CD14-positive monocyte (primary cell): ENCODE data around the gene ATP2A1. TPM values are rescaled to one million over a fixed set of nuclear protein-coding genes. Genes with fewer than 3 reads are reported as not detected.

Source experiments
- DNase-seq, 3 donors: peaks; one replicate each; pipeline ENCODE4 v3.0.0-alpha.2; 2011 to 2022
- H2AFZ ChIP-seq: 2 replicates; pipeline ENCODE4 v1.6.0; 2012; ENCODE audit warnings: mild to moderate bottlenecking, low read depth, low read length, inconsistent platforms; ENCODE audit not compliant: insufficient read depth, poor library complexity, severe bottlenecking
- H3K27ac ChIP-seq, 2 donors: 1 replicate in 1 of 2; 2 replicates in 1 of 2; pipeline ENCODE4 v1.5.1; 2012 to 2013; ENCODE audit warnings: low read length in 2 of 2, control low read depth in 1 of 2, inconsistent platforms in 1 of 2, low read depth in 1 of 2, mild to moderate bottlenecking in 1 of 2
- H3K27me3 ChIP-seq, 2 donors: one replicate each; pipeline versions ENCODE4 v1.6.0 to v1.6.1; 2011 to 2013; ENCODE audit warnings: low read length in 2 of 2; ENCODE audit not compliant: control insufficient read depth in 2 of 2, insufficient read depth in 2 of 2
- H3K36me3 ChIP-seq, 2 donors: replicated peaks in 1 of 2; 1 replicate in 1 of 2; 2 replicates in 1 of 2; pipeline versions ENCODE4 v1.5.1 to v1.6.1; 2012 to 2013; ENCODE audit warnings: low read length in 2 of 2, control low read depth in 1 of 2, inconsistent platforms in 1 of 2, mild to moderate bottlenecking in 1 of 2; ENCODE audit not compliant: insufficient read depth in 2 of 2, control insufficient read depth in 1 of 2
- H3K4me1 ChIP-seq, 2 donors: 1 replicate in 1 of 2; 2 replicates in 1 of 2; pipeline versions ENCODE4 v1.5.1 to v1.6.1; 2012 to 2013; ENCODE audit warnings: low read length in 2 of 2, control low read depth in 1 of 2, inconsistent platforms in 1 of 2, mild to moderate bottlenecking in 1 of 2, moderate library complexity in 1 of 2; ENCODE audit not compliant: insufficient read depth in 2 of 2, control insufficient read depth in 1 of 2
- H3K4me2 ChIP-seq: replicated peaks from 2 replicates; pipeline ENCODE3; 2012; ENCODE audit warnings: low read length, moderate library complexity, mild to moderate bottlenecking; ENCODE audit not compliant: poor library complexity, severe bottlenecking; ENCODE audit errors: extremely low read depth
- H3K4me3 ChIP-seq, 3 experiments: fragments of 200-600 bp in 1 of 3; sonication (generic) in 1 of 3; replicated peaks in 1 of 3; 1 replicate in 2 of 3; 2 replicates in 1 of 3; pipeline ENCODE4 v1.5.1; 2011 to 2013; ENCODE audit warnings: low read length in 3 of 3, mild to moderate bottlenecking in 3 of 3, control low read depth in 2 of 3, low read depth in 2 of 3, inconsistent platforms in 1 of 3, moderate library complexity in 1 of 3
- H3K79me2 ChIP-seq: 2 replicates; pipeline ENCODE4 v1.6.0; 2012; ENCODE audit warnings: mild to moderate bottlenecking, control low read depth, inconsistent platforms, low read length, moderate library complexity; ENCODE audit not compliant: insufficient read depth
- H3K9ac ChIP-seq: 2 replicates; pipeline ENCODE4 v1.6.0; 2017; ENCODE audit warnings: low read length, mild to moderate bottlenecking; ENCODE audit not compliant: insufficient read depth, poor library complexity, severe bottlenecking
- H3K9me3 ChIP-seq, 2 donors: replicated peaks in 1 of 2; 1 replicate in 1 of 2; 2 replicates in 1 of 2; pipeline versions ENCODE4 v1.5.1 to v1.6.1; 2012 to 2013; ENCODE audit warnings: low read length in 2 of 2, control low read depth in 1 of 2; ENCODE audit not compliant: control insufficient read depth in 1 of 2, insufficient read depth in 1 of 2
- H4K20me1 ChIP-seq: 2 replicates; pipeline ENCODE4 v1.6.0; 2012; ENCODE audit warnings: mild to moderate bottlenecking, low read length, control low read depth, moderate library complexity; ENCODE audit not compliant: insufficient read depth
- H3K27ac Mint-ChIP-seq, 7 donors: one replicate each; pipeline ENCODE4 v1.8.0; 2020; ENCODE audit warnings: mild to moderate bottlenecking in 7 of 7, mixed read lengths in 7 of 7, moderate library complexity in 6 of 7, inconsistent platforms in 2 of 7
- H3K27me3 Mint-ChIP-seq, 3 donors: one replicate each; pipeline ENCODE4 v1.8.0; 2021 to 2022; ENCODE audit warnings: low read depth in 3 of 3, mild to moderate bottlenecking in 3 of 3, mixed read lengths in 3 of 3, moderate library complexity in 3 of 3, inconsistent platforms in 1 of 3
- H3K36me3 Mint-ChIP-seq, 2 donors: one replicate each; pipeline ENCODE4 v1.8.0; 2020; ENCODE audit warnings: mixed read lengths in 2 of 2, inconsistent platforms in 1 of 2, mild to moderate bottlenecking in 1 of 2
- H3K4me1 Mint-ChIP-seq: one replicate; pipeline ENCODE4 v1.8.0; 2020; ENCODE audit warnings: mild to moderate bottlenecking, mixed read lengths
- H3K4me3 Mint-ChIP-seq, 2 donors: one replicate each; pipeline ENCODE4 v1.8.0; 2020; ENCODE audit warnings: mild to moderate bottlenecking in 2 of 2, mixed read lengths in 2 of 2, moderate library complexity in 1 of 2
- H3K9me3 Mint-ChIP-seq, 7 donors: one replicate each; pipeline ENCODE4 v1.8.0; 2020 to 2022; ENCODE audit warnings: mixed read lengths in 7 of 7, mild to moderate bottlenecking in 6 of 7, moderate library complexity in 6 of 7, inconsistent platforms in 2 of 7
- CTCF ChIP-seq: fragments of 200-600 bp; IDR thresholded peaks from one replicate; pipeline ENCODE4 v1.8.0; 2022; ENCODE audit warnings: antibody characterized with exemption, mild to moderate bottlenecking
- WGBS: methylation state at CpG from one replicate; pipeline ENCODE4 v1.1.5; 2013; ENCODE audit warnings: missing lambda C conversion rate; ENCODE audit not compliant: insufficient coverage; 5-methylcytosine and 5-hydroxymethylcytosine counted together
- intact Hi-C, 2 donors: fragments of 100-400 bp; cut with micrococcal nuclease; formaldehyde crosslinking; loops; one replicate each; pipeline versions ENCODE4 v1.15.0 to v1.15.1; 2023
- polyA plus RNA-seq, 3 donors: library from polyadenylated mRNA; depleted of rRNA in 1 of 3; unstranded in 2 of 3; stranded (reverse) in 1 of 3; fragments of 300-500 nt in 2 of 3; fragments of >200 nt in 1 of 3; fragmentation: Illumina TruSeq in 2 of 3; gene quantifications; 1 replicate in 2 of 3; 2 replicates in 1 of 3; pipeline ENCODE4 v1.2.3, GENCODE V29; 2012 to 2021

Gene ATP2A1
- polyA plus RNA-seq, 3 donors: 0.57 TPM; not detected in 2

GRCh38 chr16:28912558-28912957 lies 34.3 kb downstream of the ATP2A1 start:
- Histone ChIP-seq H3K36me3 (peaks cover 51 to 81% of the 10 kb centered on the region in 2 donors), H3K27me3 (no peaks in the 10 kb centered on the region), H3K27ac (no peak overlapping the region), H3K4me2 (no peak overlapping the region), H3K79me2 (no peaks in the 10 kb centered on the region), H3K9ac (no peak overlapping the region), H3K4me3 (no peak overlapping the region), H3K9me3 (no peaks in the 10 kb centered on the region), H4K20me1 (no peaks in the 10 kb centered on the region), H2AFZ (no peak overlapping the region), H3K4me1 (no peaks in the 10 kb centered on the region)
- Mint-ChIP-seq H3K9me3 (peaks cover 0 to 3% (median 0%) of the 10 kb centered on the region in 7 donors), H3K36me3 (peaks cover 58 to 82% of the 10 kb centered on the region in 2 donors), H3K27ac (peak overlapping the region in 1 of 7 donors; percentile 71), H3K4me1 (no peaks in the 10 kb centered on the region), H3K4me3 (no peak overlapping the region), H3K27me3 (peaks cover 0 to 1% (median 1%) of the 10 kb centered on the region in 3 donors)
- TF ChIP-seq CTCF: no peak
- no peak for DNase-seq
- 90% methylated on average over 12 of the region's 12 CpGs for WGBS
- intact Hi-C loops: no loop called here

- peaks cover 0 to 1% (median 1%) of the 10 kb centered on the region in 3 donors for H3K27me3 Mint-ChIP-seq
- no peak for DNase-seq
- peaks cover 0 to 3% (median 0%) of the 10 kb centered on the region in 7 donors for H3K9me3 Mint-ChIP-seq
- no peaks in the 10 kb centered on the region for H3K4me1 Mint-ChIP-seq
- H3K27me3 ChIP-seq: no peaks in the 10 kb centered on the region
- H3K27ac ChIP-seq: no peak overlapping the region
- intact Hi-C loops: no loop called here
- H3K9ac ChIP-seq: no peak overlapping the region
- H3K4me2 ChIP-seq: no peak overlapping the region
- no peaks in the 10 kb centered on the region for H3K9me3 ChIP-seq
- H3K4me3 Mint-ChIP-seq: no peak overlapping the region
- H3K4me1 ChIP-seq: no peaks in the 10 kb centered on the region
- WGBS: 95% methylated on average over 24 of the region's 29 CpGs
- no peak for TF ChIP-seq CTCF
- peaks cover 62 to 86% of the 10 kb centered on the region in 2 donors for H3K36me3 Mint-ChIP-seq
- H3K4me3 ChIP-seq: no peak overlapping the region
- H2AFZ ChIP-seq: no peak overlapping the region
- peaks cover 52 to 85% of the 10 kb centered on the region in 2 donors for H3K36me3 ChIP-seq
- H4K20me1 ChIP-seq: no peaks in the 10 kb centered on the region
- no peak overlapping the region for H3K27ac Mint-ChIP-seq
- no peaks in the 10 kb centered on the region for H3K79me2 ChIP-seq
Observed at GRCh38 chr16:28913946-28914724, 35.8 kb downstream of the ATP2A1 start.
